Activated CD4-positive, alpha-beta T cell treated with anti-CD3 and anti-CD28 coated beads for 48 hours (primary cell): ENCODE results near the gene GLI3.

Experiments used
- DNase-seq: peaks from one replicate; pipeline ENCODE4 v3.0.0-alpha.2; 2020

Gene GLI3

DNA sequence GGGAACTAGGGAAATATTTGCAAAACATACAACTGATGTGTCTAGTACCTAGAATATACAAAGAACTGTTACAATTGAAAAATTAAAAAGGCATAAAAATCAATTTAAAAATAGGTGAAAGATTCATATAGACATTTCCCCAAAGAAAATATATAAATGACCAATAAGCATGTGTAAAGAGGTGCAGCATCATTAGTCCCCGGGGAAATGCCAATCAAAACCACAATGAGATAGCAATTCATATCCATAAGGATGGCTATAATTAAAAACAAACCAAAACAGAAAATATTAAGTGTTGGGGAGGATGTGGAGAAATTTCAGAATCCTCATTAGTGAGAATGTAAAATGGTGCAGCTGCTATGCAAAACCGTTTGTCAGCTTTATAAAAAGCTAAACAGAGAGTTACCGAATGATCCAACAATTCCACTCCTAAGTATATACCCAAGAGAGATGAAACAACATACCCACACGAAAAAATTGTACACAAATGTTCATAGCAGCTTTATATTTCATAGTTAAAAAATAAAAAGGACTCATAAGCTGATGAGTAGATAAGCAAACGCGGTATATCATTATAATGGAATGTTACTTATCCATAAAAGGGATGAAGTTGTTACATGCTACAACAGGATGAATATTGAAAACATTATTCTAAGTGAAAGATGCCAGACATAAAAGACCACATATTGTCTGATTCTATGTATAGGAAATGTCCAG is 324.0 kb downstream of the GLI3 start:
- no peak for DNase-seq

DNA sequence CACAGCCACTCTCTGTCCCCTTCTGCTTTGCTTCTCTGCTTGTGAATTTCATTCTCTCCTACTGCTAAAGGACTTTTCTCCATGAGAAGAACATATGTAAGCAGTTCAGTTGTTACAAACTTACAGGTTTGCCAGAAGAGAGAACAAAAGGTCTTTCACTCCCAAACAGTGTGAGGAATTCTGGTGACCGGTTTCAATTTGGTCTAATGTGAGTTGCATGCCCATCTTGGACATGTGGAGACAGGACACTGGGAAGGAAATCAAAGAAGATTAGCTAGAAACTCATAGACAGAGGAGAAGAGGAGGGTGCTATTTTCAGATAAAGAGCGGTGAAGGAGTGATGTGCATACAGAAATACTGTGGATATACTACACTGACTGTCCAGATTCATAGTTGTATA is 324.6 kb downstream of the GLI3 start:
- no peak for DNase-seq

DNA sequence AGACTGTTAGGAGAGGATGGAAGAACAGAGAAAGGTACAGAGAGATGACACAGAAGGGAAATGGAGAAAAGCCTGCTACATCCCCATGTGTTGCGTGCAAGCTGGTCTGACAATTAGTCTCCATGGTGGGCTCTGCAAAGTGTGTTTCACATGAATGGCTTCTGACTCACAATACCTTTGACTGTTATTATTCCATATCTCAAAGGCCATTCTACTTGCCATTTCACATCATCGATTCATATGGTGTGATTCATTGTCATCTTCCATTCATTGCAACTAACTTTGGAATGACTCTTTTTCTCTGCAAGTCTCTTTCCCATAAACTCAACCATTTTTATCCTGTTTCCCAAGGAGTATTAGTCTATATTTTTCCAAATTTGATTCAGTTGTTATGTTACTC is 325.2 kb downstream of the GLI3 start:
- no peak for DNase-seq
